Fibroblast of mammary gland (primary cell): ENCODE measurements around the gene PARD3B.

Experiments used
- DNase-seq: peaks from one replicate; pipeline ENCODE4 v3.0.0-alpha.2; 2010; ENCODE audit warnings: low read depth
- H3K4me3 ChIP-seq: 2 replicates; pipeline ENCODE4 v1.5.1; 2011; ENCODE audit warnings: low read depth, mild to moderate bottlenecking, low read length, moderate library complexity; ENCODE audit not compliant: control insufficient read depth
- CTCF ChIP-seq: conservative IDR thresholded peaks from 2 replicates; pipeline ENCODE4 v1.5.1; 2011; ENCODE audit warnings: low read depth, low read length, inconsistent platforms; ENCODE audit not compliant: control insufficient read depth, insufficient read depth

The PARD3B gene

GRCh38 chr2:205056151-205056561 is 510.9 kb downstream of the PARD3B start:
- H3K4me3 ChIP-seq, result peak overlapping the region; percentile 18
- TF ChIP-seq CTCF, result no peak
- DNase-seq, result peak; percentile 10

GRCh38 chr2:205058409-205058808 is 513.1 kb downstream of the PARD3B start:
- DNase-seq, result peak; percentile 22
- TF ChIP-seq CTCF, result no peak
- no peak overlapping the region for H3K4me3 ChIP-seq

GRCh38 chr2:205060269-205060668 is 515.0 kb downstream of the PARD3B start:
- no peak overlapping the region for H3K4me3 ChIP-seq
- peak; percentile 49 for DNase-seq
- no peak for TF ChIP-seq CTCF

- TF ChIP-seq CTCF, result no peak
- no peak for DNase-seq
- no peak overlapping the region for H3K4me3 ChIP-seq
These were observed 520.8 kb downstream of the PARD3B start for GRCh38 chr2:205066081-205066480.

- no peak overlapping the region for H3K4me3 ChIP-seq
- no peak for TF ChIP-seq CTCF
- DNase-seq, result no peak
These were observed 524.7 kb downstream of the PARD3B start for GRCh38 chr2:205069928-205070327.

- no peak for DNase-seq
- TF ChIP-seq CTCF, result no peak
These were observed 525.6 kb downstream of the PARD3B start for GRCh38 chr2:205070889-205071288.

GRCh38 chr2:205073433-205074020 is 528.3 kb downstream of the PARD3B start:
- no peak for DNase-seq
- TF ChIP-seq CTCF, result no peak
- H3K4me3 ChIP-seq, result no peak overlapping the region

More at GRCh38 chr2:205070889-205071288, 525.6 kb downstream of the PARD3B start:
- no peak overlapping the region for H3K4me3 ChIP-seq
